ENCODE measurements around the gene CA11. TPM values are rescaled to one million over a fixed set of nuclear protein-coding genes. Genes with fewer than 3 reads are reported as not detected.

CA11 gene
- total and polyA plus RNA-seq, 8 donors, result 2.6 to 15.2 (median 5.6) TPM

GRCh38 chr19:48636859-48637448 lies 9.0 kb downstream of the CA11 start, which contains the start of gene DBP:
Gene DBP (minus strand): TSS chr19:48637379. CDS start chr19:48636994, 385 bp downstream.
- Histone ChIP-seq H3K27ac (peak within 1 kb of the TSS; percentile 90 to 97 (median 92)), H3K27me3 (no peaks in the 10 kb centered on the region), H3K4me3 (peak within 1 kb of the TSS; percentile 33 to 84 (median 68)), H3K4me1 (peaks cover 18 to 24% (median 21%) of the 10 kb centered on the region in 3 donors), H3K36me3 (no peaks in the 10 kb centered on the region), H3K9me3 (no peaks in the 10 kb centered on the region)
- intact Hi-C loops (cut with DNase I), result no loop called here
- no peak for FAIRE-seq
- WGBS, 2 donors, result 0 to 1% methylated on average over 40 of the region's 40 CpGs
- DNase-seq, result peak in 5 of 6 donors; percentile 70 to 88 (median 76)
- no peak for TF ChIP-seq CTCF (IDR thresholded peaks at IDR 0.05)
- peak in 3 of 4 donors; percentile 2 to 6 (median 5) for ATAC-seq

DNA sequence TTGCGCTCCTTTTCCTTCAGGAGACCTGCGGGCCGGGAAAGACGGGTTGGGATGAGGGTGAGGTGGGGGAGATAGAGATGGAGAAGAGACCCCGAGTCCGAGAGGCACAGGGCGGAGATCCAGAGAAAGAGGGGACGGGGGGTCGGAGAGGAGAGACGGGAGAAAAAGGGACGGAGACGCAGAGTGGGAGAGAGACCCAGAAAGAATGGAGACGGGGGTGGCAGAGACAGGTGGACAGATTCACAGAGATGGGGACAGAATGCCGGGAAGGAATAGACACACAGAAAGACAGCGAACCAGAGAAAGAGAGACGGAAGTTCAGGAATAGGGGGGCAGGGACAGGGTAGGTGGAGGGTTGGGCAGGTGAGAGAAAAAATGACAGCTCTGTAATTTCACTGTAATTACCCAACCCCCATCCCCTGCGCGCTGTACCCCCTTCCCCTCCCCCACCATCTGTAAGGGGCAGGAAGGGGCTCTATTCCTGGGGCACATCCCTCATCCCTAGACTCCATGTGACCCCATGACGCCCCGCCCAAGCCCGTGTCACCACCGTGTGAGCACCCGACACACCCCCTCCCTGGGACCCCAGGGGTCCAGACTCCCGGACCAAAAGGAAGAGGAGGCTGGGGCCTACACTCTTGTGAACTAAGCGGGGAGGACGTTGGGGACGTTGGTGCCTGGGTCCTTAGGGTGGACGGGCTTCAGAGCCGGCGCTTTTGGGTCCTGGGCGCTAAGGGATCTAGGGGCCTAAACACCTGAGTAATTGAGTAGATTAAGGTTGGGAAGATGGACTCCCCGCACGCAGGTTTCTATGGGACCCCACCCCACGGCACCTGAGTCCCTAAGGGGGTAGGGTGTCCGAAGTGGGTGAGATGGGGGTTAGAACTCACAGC lies 9.8 kb downstream of the CA11 start:
- peak overlapping the region; percentile 90 to 97 (median 92) for H3K27ac ChIP-seq
- peaks cover 18 to 24% (median 21%) of the 10 kb centered on the region in 3 donors for H3K4me1 ChIP-seq
- intact Hi-C loops (cut with DNase I), result no loop called here

GRCh38 chr19:48635263-48635965 lies 10.6 kb downstream of the CA11 start:
- H3K9me3 ChIP-seq, result no peaks in the 10 kb centered on the region
- H3K4me3 ChIP-seq, result peak overlapping the region; percentile 33 to 84 (median 68)
- H3K36me3 ChIP-seq, result peaks cover 0 to 9% (median 0%) of the 10 kb centered on the region in 3 donors
- 1 to 4% methylated on average over 36 to 67 of the region's 67 CpGs for WGBS, 2 donors
- FAIRE-seq (no peak), ATAC-seq (peak; percentile 48 to 63 (median 54)), DNase-seq (peak; percentile 66 to 91 (median 82))
- TF ChIP-seq CTCF (IDR thresholded peaks at IDR 0.05), result no peak
- peak overlapping the region; percentile 90 to 97 (median 92) for H3K27ac ChIP-seq
- no peaks in the 10 kb centered on the region for H3K27me3 ChIP-seq
- intact Hi-C loops (cut with DNase I), result no loop called here
- peaks cover 18 to 24% (median 21%) of the 10 kb centered on the region in 3 donors for H3K4me1 ChIP-seq

More for the DNA sequence above, 9.8 kb downstream of the CA11 start:
- FAIRE-seq (no peak), ATAC-seq (no peak), DNase-seq (peak; percentile 63 to 86 (median 70))
- WGBS, 2 donors, result 0 to 1% methylated on average over 33 to 35 of the region's 35 CpGs
- peak overlapping the region; percentile 33 to 84 (median 68) for H3K4me3 ChIP-seq
- H3K27me3 ChIP-seq, result no peaks in the 10 kb centered on the region
- no peak for TF ChIP-seq CTCF (IDR thresholded peaks at IDR 0.05)
- peaks cover 0 to 1% (median 0%) of the 10 kb centered on the region in 3 donors for H3K36me3 ChIP-seq
- H3K9me3 ChIP-seq, result no peaks in the 10 kb centered on the region

GRCh38 chr19:48634424-48635262 lies 11.3 kb downstream of the CA11 start:
- Histone ChIP-seq H3K4me1 (peaks cover 18 to 24% (median 21%) of the 10 kb centered on the region in 3 donors), H3K27ac (peak overlapping the region; percentile 90 to 97 (median 92)), H3K27me3 (no peaks in the 10 kb centered on the region), H3K4me3 (peak overlapping the region in 3 of 4 donors; percentile 33 to 84 (median 75)), H3K36me3 (peaks cover 0 to 11% (median 0%) of the 10 kb centered on the region in 3 donors), H3K9me3 (no peaks in the 10 kb centered on the region)
- FAIRE-seq, result peak; percentile 17
- ATAC-seq, result peak; percentile 52 to 67 (median 61)
- DNase-seq, result peak; percentile 96 to 99 (median 98)
- 4% methylated on average over 33 to 37 of the region's 37 CpGs for WGBS, 2 donors
- TF ChIP-seq CTCF (IDR thresholded peaks at IDR 0.05), result no peak
- intact Hi-C loops (cut with DNase I), result no loop called here

All from pancreas (tissue), 10 donors.